GM12865 (cell line): ENCODE data around the gene NUP43.

Experiments
- DNase-seq: peaks from one replicate; pipeline ENCODE4 v3.0.0; 2010; ENCODE audit warnings: low read depth
- H3K4me3 ChIP-seq: 2 replicates; pipeline ENCODE4 v1.5.1; 2011; ENCODE audit warnings: mild to moderate bottlenecking, low read depth, low read length, control low read depth
- TF ChIP-seq, protein P1 (sequence below): IDR thresholded peaks from 2 replicates; pipeline ENCODE4 v1.5.1; 2011; ENCODE audit warnings: low read length, control low read depth, low read depth, inconsistent platforms; ENCODE audit not compliant: insufficient read depth; ENCODE audit errors: missing control alignments

Gene NUP43

DNA sequence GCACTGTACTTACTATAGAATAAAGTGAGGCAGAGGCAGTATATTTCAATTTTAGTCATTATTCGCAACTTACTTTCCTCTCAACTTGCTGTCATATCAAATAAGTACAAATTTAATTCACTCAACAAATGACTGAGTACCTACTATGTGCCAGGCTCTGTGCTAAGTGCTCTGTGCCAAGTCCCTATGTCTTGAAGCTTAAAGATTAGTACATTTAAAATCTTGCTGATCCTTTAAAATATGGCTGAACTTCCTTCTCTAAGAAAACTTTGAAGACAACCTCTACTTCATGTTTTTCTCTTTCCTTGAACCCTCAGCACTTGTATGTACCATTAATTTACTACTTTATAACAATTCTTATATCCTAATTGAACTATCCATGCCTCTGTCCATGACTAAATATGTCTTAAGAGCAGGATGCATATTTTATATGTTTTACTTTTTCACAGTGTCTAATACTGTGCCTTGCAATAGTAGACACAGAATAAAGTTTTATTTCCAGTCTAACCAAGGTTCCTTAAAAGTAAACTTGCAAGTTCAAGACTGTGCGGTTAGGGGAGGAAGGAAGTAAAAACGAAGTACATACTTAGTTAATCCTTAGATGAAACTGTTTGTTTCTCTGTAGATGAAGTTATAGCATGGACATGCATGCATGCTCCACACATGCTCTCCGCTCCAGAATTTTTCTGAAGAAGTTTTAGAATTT, 18.4 kb downstream of the NUP43 start:
- DNase-seq: no peak
- TF ChIP-seq, protein P1, sequence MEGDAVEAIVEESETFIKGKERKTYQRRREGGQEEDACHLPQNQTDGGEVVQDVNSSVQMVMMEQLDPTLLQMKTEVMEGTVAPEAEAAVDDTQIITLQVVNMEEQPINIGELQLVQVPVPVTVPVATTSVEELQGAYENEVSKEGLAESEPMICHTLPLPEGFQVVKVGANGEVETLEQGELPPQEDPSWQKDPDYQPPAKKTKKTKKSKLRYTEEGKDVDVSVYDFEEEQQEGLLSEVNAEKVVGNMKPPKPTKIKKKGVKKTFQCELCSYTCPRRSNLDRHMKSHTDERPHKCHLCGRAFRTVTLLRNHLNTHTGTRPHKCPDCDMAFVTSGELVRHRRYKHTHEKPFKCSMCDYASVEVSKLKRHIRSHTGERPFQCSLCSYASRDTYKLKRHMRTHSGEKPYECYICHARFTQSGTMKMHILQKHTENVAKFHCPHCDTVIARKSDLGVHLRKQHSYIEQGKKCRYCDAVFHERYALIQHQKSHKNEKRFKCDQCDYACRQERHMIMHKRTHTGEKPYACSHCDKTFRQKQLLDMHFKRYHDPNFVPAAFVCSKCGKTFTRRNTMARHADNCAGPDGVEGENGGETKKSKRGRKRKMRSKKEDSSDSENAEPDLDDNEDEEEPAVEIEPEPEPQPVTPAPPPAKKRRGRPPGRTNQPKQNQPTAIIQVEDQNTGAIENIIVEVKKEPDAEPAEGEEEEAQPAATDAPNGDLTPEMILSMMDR: no peak
- H3K4me3 ChIP-seq: no peak overlapping the region

DNA sequence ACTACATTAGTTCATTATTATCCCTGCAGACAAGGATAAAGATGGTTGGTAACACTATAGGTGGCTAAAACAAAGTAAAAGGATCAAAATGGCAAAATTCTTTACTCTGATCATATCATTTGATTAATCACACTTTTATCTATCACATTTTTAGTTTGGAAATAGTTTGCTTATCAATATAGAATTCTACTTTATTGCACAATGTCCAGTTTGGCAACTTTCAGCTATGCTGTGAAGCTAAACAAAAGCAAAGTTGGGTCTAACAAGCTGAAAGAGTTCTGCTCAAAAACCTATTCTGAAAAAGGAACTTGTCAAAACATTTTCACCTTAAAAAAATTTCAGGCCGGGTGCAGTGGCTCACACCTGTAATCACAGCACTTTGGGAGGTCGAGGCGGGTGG, 20.5 kb downstream of the NUP43 start:
- no peak overlapping the region for H3K4me3 ChIP-seq
- DNase-seq: no peak
- TF ChIP-seq, protein P1: no peak

DNA sequence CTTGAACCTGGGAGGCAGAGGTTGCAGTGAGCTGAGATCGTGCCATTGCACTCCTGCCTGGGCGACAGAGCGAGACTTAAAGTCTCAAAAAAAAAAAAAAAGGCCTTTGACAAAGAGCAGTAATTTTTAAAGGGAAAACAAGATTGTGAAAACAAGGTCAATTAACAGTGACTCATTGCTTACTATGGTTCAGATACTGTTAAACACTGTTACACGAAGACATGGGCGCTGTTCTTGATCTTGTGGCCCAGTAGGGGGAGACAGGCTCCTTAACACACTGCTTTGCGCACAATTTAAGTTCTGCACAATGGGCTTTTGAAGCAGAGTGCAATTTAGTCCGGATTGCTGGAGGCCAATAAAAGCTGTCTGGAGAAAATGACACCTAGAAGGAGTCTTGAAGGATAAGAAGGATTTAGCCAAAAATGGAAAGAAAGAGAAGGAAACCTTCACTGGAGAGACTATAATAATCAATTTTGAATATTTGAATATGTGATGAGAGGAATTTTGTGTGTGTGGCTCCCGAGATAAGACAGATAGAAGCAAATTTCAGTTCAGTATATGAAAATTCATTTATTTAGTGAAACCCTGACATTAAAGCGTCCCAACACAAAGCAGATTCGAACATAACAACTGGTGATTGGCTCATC, 22.4 kb downstream of the NUP43 start:
- TF ChIP-seq, protein P1: peak; percentile 84
- no peak overlapping the region for H3K4me3 ChIP-seq
- DNase-seq: peak; percentile 76

DNA sequence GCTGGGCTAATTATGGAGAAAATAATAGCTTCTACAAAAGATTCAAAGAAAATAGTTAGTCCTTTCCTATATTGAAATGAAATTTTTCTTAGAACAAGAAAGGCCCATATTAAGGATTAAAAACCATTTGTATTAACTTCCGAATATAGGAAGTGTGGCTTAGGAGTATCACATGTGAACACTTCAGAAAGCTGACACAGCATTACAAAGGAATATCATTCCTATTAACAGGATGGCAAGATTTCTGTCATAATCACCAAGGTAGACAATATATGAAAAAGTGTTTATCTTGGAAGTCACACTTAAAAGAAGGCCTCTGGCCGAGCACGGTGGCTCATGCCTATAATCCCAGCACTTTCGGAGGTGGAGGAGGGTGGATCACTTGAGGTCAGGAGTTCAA, 23.1 kb downstream of the NUP43 start:
- DNase-seq: no peak
- H3K4me3 ChIP-seq: no peak overlapping the region
- TF ChIP-seq, protein P1: no peak

DNA sequence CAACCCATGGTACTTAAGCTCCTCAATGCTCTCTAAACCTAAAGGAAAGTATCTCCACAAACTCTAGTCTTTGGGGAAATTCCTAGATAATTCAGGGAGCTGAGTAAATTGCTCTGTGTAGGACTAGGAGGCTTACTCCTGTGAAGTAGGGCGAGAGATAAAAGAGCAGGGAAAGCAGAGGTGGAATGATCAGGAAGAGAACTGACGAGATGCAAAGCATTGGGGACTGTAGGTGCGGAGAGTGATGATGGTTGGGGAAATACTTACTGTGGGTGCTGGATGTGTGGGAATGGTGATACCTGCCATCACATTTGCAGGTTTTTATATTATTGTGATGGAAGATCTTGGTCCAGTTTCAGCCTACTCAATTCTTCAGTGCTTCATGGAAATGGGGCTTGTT, 26.8 kb downstream of the NUP43 start:
- no peak overlapping the region for H3K4me3 ChIP-seq
- TF ChIP-seq, protein P1: no peak
- no peak for DNase-seq

DNA sequence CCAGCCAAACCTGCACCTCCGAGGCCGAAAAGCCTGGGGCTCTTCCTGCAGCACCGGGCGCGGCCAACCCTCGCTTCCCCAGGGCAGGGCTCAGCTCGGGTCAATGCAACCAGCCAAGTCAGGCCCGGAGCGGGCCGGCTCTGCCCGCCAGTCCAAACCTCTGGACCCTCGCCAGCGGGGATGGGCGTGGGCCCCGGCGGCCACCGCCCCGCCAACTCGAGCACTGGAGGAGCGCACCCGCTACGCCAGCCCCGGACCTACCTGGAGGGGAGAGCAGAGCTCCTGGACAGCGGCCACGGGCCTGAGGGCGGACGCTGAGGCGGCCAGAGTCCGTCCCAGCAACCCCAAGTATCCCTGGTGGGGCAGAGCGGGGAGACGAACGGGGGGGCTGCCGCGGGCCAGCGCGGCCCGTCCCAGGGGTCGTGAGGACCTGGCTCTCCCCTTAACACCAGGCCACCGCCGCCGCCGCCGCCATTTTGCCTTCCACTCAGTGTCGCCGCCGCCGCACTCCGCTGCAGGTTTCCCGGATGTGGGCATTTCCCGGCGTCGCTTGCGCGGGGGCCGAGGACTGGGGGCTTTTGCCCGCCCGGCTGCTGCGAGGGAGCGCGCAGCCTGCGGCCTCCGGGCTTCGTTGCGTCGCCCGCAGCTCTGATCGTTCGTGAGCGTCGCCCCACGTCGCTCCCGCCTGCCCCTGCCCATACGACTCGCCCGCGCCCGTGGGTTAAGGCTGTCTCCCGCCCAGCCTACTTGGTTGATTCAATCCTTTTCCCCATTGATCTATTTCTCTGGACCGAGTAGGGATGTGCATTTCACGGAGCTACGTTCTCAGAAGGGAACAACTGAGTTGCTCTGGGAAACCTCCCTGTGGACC, 28.5 kb downstream of the NUP43 start, which contains the start of gene LATS1:
Gene LATS1, minus strand, starts transcription at position 514 of the 871 bp plus-strand sequence. CDS start 15,975 bp downstream, outside the sequence.
- DNase-seq: peak; percentile 93
- TF ChIP-seq, protein P1: no peak
- peak within 1 kb of the TSS; percentile 100 for H3K4me3 ChIP-seq
